Panc1 (cell line): ENCODE data around the gene CYB5R2. TPM values are rescaled to one million over a fixed set of nuclear protein-coding genes. Genes with fewer than 3 reads are reported as not detected.

Experiments used
- ATAC-seq: fragments of 200-7000 bp; cut with Tn5 transposase; 2 replicates; pipeline ENCODE4 v1.9.1; 2020; ENCODE audit warnings: mild to moderate bottlenecking, moderate library complexity
- BruUV-seq: library from RNA; stranded (reverse); fragments of 400-500 nt; replicated peaks from 2 replicates; lab custom pipeline; 2021; lab: Mats Ljungman, UMichigan
- CTCF ChIA-PET: fragments of 300-600 bp; sonication (Branson Sonifier 250); formaldehyde crosslinking; loops from one replicate; lab custom pipeline; 2022; ENCODE audit warnings: antibody characterized with exemption; lab: Charles Lee
- POLR2A ChIA-PET: fragments of 300-600 bp; sonication (Branson Sonifier 250); formaldehyde crosslinking; loops from one replicate; lab custom pipeline; 2022; ENCODE audit warnings: antibody characterized with exemption; lab: Charles Lee
- DNase-seq: peaks from one replicate; pipeline ENCODE4 v3.0.0-alpha.2; 2010; ENCODE audit warnings: low read depth, low spot score
- H3K27ac ChIP-seq: 2 replicates; pipeline ENCODE4 v1.5.1; 2011; ENCODE audit warnings: mild to moderate bottlenecking, low read length, inconsistent platforms
- H3K27me3 ChIP-seq: fragments of 200-500 bp; sonication (Bioruptor generic); 2 replicates; pipeline ENCODE4 v1.6.0; 2014; ENCODE audit warnings: low read length, inconsistent platforms; ENCODE audit not compliant: control insufficient read depth, insufficient read depth
- H3K36me3 ChIP-seq: fragments of 200-500 bp; sonication (Bioruptor generic); 2 replicates; pipeline ENCODE4 v1.5.1; 2014; ENCODE audit warnings: inconsistent platforms, mild to moderate bottlenecking, low read length, moderate library complexity; ENCODE audit not compliant: control insufficient read depth, insufficient read depth
- H3K4me1 ChIP-seq: 2 replicates; pipeline ENCODE4 v1.5.1; 2011; ENCODE audit warnings: inconsistent platforms, mild to moderate bottlenecking, low read length, moderate library complexity; ENCODE audit not compliant: control insufficient read depth, insufficient read depth
- H3K4me3 ChIP-seq, 2 experiments: 2 replicates each; pipeline ENCODE4 v1.5.1; 2011 to 2012; ENCODE audit warnings: low read depth in 2 of 2, low read length in 2 of 2, mild to moderate bottlenecking in 2 of 2, inconsistent platforms in 1 of 2, moderate library complexity in 1 of 2
- H3K9me3 ChIP-seq: fragments of 200-500 bp; sonication (Bioruptor generic); 2 replicates; pipeline ENCODE4 v1.5.1; 2014; ENCODE audit warnings: low read depth, mild to moderate bottlenecking, inconsistent platforms, low read length, moderate library complexity; ENCODE audit not compliant: control insufficient read depth, insufficient read depth
- CTCF ChIP-seq: fragments of 450-650 bp; IDR thresholded peaks from 2 replicates; pipeline ENCODE4 v1.5.1; 2017; ENCODE audit warnings: mild to moderate bottlenecking
- POLR2AphosphoS5 ChIP-seq: IDR thresholded peaks from 2 replicates; pipeline ENCODE4 v1.6.1; 2012; ENCODE audit warnings: mild to moderate bottlenecking, low read depth, low read length, moderate library complexity
- SIN3A ChIP-seq: IDR thresholded peaks from 2 replicates; pipeline ENCODE4 v1.6.1; 2012; ENCODE audit warnings: low read depth, mild to moderate bottlenecking, low read length, moderate library complexity, borderline replicate concordance; ENCODE audit not compliant: insufficient read depth
- TCF7L2 ChIP-seq: IDR thresholded peaks from 2 replicates; pipeline ENCODE4 v1.6.1; 2011; ENCODE audit warnings: mild to moderate bottlenecking, low read depth, low read length, inconsistent platforms
- in situ Hi-C: cut with HindIII; loops from 2 replicates; pipeline ENCODE4 v1.10.0; 2016; ENCODE audit warnings: low sequenced_read_pairs, low pct_unique_long_range_greater_than_20kb
- intact Hi-C: fragments of 100-400 bp; cut with micrococcal nuclease; formaldehyde crosslinking; loops from one replicate; pipeline ENCODE4 v1.10.0; 2022; ENCODE audit not compliant: unreplicated experiment
- total RNA-seq: library from RNA; stranded (reverse); gene quantifications from one replicate; pipeline ENCODE4 v1.2.1, GENCODE V29; 2021; ENCODE audit not compliant: unreplicated experiment
- TF ChIP-seq, protein P1 (sequence below), 2 experiments: IDR thresholded peaks; 2 replicates each; pipeline ENCODE4 v1.6.1; 2011 to 2012; ENCODE audit warnings: low read depth in 2 of 2, control low read depth in 1 of 2, low read length in 1 of 2, mild to moderate bottlenecking in 1 of 2, moderate library complexity in 1 of 2; ENCODE audit not compliant: insufficient read depth in 1 of 2

The CYB5R2 gene
- total RNA-seq, 1 experiment from 2014 or later: 46.3 TPM

DNA sequence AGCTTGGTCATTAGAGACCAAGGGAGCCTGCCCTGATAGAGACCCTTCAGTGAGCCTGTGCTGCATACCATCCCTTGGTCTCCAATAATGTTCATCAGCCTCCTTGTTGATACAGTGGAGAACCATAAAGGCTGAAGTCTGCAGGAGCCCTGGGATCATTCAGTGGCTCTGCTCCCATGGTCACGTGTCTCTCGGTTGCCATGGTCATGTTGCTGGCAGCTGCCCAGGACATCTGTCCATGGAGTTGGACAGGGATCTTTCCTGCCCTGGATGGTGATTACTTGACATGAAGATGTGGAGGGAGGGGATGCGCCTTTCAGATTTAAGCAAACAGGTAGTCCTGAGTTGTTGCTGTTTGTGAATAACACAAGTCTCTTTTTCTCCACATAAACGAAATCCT lies 38.2 kb downstream of the CYB5R2 start:
- H3K27me3 ChIP-seq: no peaks in the 10 kb centered on the region
- BruUV-seq: no TSS peak
- POLR2A ChIA-PET: no interaction called here
- DNase-seq: no peak
- H3K27ac ChIP-seq: no peak overlapping the region
- H3K4me1 ChIP-seq: no peaks in the 10 kb centered on the region
- H3K9me3 ChIP-seq: no peaks in the 10 kb centered on the region
- intact Hi-C loops (no loop called here), in situ Hi-C loops (no loop called here)
- H3K4me3 ChIP-seq: no peak overlapping the region
- no peak for TF ChIP-seq TCF7L2
- TF ChIP-seq CTCF: no peak
- CTCF ChIA-PET: no interaction called here
- no peaks in the 10 kb centered on the region for H3K36me3 ChIP-seq
- no peak for ATAC-seq

DNA sequence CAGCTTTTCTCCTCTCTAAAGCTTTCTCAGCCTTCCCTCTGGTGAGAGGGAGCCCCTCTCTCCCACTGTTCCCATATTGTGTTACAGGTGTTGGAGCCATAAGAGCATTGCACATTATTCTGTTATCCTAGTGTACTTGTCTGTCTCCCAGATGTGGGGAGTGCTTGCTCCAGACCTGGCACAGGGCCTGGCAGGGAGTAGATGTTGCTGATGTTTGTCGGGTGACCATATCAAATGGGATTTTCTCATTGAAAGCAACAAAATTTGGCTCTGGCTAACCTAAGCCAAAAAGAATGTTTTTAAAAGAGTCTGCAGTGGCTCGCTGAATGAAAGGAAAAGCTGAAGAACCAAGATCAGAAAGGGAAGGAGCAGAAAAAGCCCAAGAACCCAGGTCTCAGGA lies 41.1 kb downstream of the CYB5R2 start:
- CTCF ChIA-PET: no interaction called here

More for the DNA sequence above, 41.1 kb downstream of the CYB5R2 start:
- no peaks in the 10 kb centered on the region for H3K27me3 ChIP-seq
- no peak overlapping the region for H3K27ac ChIP-seq
- POLR2A ChIA-PET: no interaction called here
- BruUV-seq: no TSS peak
- H3K4me3 ChIP-seq: no peak overlapping the region
- no peak for DNase-seq
- intact Hi-C loops (no loop called here), in situ Hi-C loops (no loop called here)
- H3K9me3 ChIP-seq: no peaks in the 10 kb centered on the region
- H3K4me1 ChIP-seq: no peaks in the 10 kb centered on the region
- no peaks in the 10 kb centered on the region for H3K36me3 ChIP-seq
- TF ChIP-seq SIN3A: no peak
- TF ChIP-seq CTCF: no peak
- TF ChIP-seq, protein P1, sequence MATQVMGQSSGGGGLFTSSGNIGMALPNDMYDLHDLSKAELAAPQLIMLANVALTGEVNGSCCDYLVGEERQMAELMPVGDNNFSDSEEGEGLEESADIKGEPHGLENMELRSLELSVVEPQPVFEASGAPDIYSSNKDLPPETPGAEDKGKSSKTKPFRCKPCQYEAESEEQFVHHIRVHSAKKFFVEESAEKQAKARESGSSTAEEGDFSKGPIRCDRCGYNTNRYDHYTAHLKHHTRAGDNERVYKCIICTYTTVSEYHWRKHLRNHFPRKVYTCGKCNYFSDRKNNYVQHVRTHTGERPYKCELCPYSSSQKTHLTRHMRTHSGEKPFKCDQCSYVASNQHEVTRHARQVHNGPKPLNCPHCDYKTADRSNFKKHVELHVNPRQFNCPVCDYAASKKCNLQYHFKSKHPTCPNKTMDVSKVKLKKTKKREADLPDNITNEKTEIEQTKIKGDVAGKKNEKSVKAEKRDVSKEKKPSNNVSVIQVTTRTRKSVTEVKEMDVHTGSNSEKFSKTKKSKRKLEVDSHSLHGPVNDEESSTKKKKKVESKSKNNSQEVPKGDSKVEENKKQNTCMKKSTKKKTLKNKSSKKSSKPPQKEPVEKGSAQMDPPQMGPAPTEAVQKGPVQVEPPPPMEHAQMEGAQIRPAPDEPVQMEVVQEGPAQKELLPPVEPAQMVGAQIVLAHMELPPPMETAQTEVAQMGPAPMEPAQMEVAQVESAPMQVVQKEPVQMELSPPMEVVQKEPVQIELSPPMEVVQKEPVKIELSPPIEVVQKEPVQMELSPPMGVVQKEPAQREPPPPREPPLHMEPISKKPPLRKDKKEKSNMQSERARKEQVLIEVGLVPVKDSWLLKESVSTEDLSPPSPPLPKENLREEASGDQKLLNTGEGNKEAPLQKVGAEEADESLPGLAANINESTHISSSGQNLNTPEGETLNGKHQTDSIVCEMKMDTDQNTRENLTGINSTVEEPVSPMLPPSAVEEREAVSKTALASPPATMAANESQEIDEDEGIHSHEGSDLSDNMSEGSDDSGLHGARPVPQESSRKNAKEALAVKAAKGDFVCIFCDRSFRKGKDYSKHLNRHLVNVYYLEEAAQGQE (IDR thresholded peaks at IDR 0.05; ENCODE audit: insufficient read depth in 1 of 2, low read depth in 2 of 2, low read length in 1 of 2): no peak
- TF ChIP-seq TCF7L2: no peak
- TF ChIP-seq POLR2AphosphoS5: no peak
- no peak for ATAC-seq
